Muscle layer of colon (tissue), 2 donors: ENCODE measurements around the gene HIC1.

Experiments
- H3K27ac ChIP-seq: one replicate; pipeline ENCODE4 v1.7.0; 2013; ENCODE audit warnings: low read depth, mild to moderate bottlenecking, low read length, moderate library complexity
- H3K27me3 ChIP-seq, 2 donors: one replicate each; pipeline ENCODE4 v1.7.0; 2013; ENCODE audit warnings: low read length in 2 of 2, mild to moderate bottlenecking in 2 of 2; ENCODE audit not compliant: insufficient read depth in 2 of 2, control insufficient read depth in 1 of 2
- H3K36me3 ChIP-seq: one replicate; pipeline ENCODE4 v1.7.0; 2013; ENCODE audit warnings: mild to moderate bottlenecking, low read length; ENCODE audit not compliant: insufficient read depth
- H3K4me1 ChIP-seq: one replicate; pipeline ENCODE4 v1.7.0; 2013; ENCODE audit warnings: mild to moderate bottlenecking, low read length; ENCODE audit not compliant: insufficient read depth
- H3K4me3 ChIP-seq, 2 donors: one replicate each; pipeline ENCODE4 v1.7.0; 2013; ENCODE audit warnings: low read length in 2 of 2, low read depth in 1 of 2, mild to moderate bottlenecking in 1 of 2, moderate library complexity in 1 of 2
- H3K9ac ChIP-seq: one replicate; pipeline ENCODE4 v1.7.0; 2013; ENCODE audit warnings: low read length
- H3K9me3 ChIP-seq: one replicate; pipeline ENCODE4 v1.7.0; 2013; ENCODE audit warnings: mild to moderate bottlenecking, low read length
- donor health status: abdominal sarcoma.
- donor health status: Adenocarcinoma of cecum.

Gene HIC1

DNA sequence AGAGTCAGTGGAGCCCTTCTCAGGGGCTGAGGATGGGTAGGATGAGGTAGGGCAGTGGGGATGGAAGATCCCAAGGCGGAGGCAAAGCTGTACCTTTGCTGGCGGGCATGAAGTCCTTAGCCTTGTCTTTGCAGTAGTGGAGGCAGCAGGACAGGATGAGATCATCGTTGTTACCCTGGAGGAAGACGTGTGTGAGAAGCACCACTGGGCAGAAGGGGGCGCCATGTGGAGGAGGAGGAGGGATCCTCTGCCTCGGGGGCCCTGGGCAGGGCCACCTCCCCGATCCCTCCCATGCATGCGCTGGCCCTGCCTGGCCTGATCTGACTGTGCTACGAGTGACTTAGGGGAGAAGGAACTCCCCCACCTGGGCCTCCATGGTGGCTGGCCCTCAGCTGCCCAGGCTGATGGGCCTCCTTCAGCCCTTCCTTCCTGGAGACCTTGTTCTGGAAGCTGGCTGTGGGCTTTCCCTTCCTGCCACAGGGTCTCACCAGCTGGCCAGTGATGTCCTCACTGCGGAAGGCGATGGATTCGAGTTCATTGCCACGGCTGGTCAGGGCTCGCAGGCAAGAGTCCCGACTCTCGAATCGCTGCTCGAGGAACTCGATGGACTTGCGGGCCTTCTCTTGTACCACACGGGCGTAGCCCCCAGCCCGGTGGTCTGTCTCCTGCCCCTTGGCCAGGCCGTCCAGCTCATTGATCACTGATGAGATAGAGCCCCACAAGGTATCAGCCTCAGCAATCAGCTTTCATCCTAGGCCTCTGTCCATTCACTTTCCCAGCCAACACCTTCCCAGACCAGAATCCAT lies 10.3 kb downstream of the HIC1 start:
- Histone ChIP-seq H3K4me1 (peaks cover 67% of the 10 kb centered on the region), H3K9me3 (no peaks in the 10 kb centered on the region), H3K4me3 (no peak overlapping the region), H3K27ac (no peak overlapping the region), H3K36me3 (peaks cover 47% of the 10 kb centered on the region), H3K9ac (no peak overlapping the region), H3K27me3 (no peaks in the 10 kb centered on the region)

DNA sequence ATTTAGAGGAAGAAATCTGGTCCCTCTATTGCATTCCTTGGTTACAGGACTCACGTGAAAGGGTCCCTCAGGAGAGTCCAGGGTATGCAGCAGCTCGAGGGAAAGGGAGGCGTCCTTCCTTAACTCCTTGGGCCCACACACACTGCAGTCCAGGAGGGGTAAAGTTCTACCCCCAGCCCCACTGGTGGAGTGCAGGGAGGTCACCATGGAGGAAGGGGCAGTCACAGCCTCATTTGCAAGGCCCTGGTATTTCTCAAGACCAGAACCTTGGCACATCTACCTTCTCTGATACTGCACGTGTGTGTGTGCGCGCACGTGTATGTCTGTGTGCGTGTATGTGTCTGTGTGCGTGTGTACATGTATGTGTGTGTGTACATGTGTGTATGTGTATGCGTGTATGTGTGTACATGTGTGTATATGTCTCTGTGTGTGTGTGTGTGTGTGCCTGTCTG lies 11.1 kb downstream of the HIC1 start:
- Histone ChIP-seq H3K27ac (no peak overlapping the region), H3K9ac (no peak overlapping the region), H3K4me1 (peaks cover 70% of the 10 kb centered on the region)

DNA sequence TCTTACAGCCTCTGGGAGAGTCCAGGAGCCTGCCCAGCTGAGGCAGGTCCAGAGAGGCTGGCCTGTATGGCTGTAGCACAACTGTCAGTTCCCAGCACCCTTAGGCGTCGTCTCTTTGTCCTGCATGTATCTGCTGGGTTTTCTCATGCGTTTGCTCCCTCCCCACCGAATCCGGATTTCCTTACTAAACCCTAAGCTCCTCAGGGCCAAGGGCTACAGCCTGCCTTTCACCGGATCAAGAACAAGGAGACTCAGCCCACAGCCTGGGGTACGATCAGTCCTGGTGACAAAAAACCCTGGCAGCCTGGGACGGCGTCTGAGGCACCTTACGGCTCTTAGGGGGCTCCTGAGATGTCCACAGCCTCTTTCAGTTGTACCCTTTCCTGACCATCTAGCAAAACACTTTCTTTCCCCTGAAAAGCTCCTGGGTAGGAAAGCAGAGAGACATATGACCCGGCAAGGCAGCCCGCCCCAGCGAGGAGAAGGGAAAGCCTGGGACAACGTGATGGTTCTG lies 12.2 kb downstream of the HIC1 start:
- Histone ChIP-seq H3K9ac (no peak overlapping the region), H3K4me3 (no peak overlapping the region), H3K27me3 (no peaks in the 10 kb centered on the region), H3K27ac (peak overlapping the region; percentile 45), H3K36me3 (peaks cover 37% of the 10 kb centered on the region), H3K4me1 (peaks cover 65% of the 10 kb centered on the region), H3K9me3 (no peaks in the 10 kb centered on the region)

More for the DNA sequence above, 11.1 kb downstream of the HIC1 start:
- H3K4me3 ChIP-seq: no peak overlapping the region
- peaks cover 42% of the 10 kb centered on the region for H3K36me3 ChIP-seq
- no peaks in the 10 kb centered on the region for H3K27me3 ChIP-seq
- no peaks in the 10 kb centered on the region for H3K9me3 ChIP-seq

DNA sequence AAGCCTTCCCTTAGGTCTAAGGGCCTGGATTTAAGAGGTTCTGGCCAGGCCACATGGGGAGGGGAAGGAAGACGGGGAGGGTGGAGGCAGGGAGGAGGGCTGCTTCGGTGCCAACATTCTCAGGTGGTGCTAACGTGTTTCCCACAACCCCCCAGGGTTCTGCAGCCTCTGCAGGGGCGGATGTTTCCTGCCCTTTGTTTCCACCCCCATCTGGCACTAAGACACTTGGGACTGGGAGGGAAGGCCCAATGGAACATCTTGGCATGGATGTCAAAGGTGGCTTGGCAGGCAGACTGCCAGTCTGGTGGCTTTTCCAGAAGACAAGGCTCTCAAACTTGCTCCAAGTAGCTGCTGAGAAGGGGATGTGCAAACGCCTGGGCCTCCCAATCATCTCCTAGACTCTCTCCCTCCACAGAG lies 12.7 kb downstream of the HIC1 start:
- Histone ChIP-seq H3K9me3 (no peaks in the 10 kb centered on the region), H3K4me1 (peaks cover 62% of the 10 kb centered on the region), H3K27ac (no peak overlapping the region), H3K27me3 (no peaks in the 10 kb centered on the region), H3K36me3 (peaks cover 36% of the 10 kb centered on the region), H3K9ac (no peak overlapping the region), H3K4me3 (no peak overlapping the region)

DNA sequence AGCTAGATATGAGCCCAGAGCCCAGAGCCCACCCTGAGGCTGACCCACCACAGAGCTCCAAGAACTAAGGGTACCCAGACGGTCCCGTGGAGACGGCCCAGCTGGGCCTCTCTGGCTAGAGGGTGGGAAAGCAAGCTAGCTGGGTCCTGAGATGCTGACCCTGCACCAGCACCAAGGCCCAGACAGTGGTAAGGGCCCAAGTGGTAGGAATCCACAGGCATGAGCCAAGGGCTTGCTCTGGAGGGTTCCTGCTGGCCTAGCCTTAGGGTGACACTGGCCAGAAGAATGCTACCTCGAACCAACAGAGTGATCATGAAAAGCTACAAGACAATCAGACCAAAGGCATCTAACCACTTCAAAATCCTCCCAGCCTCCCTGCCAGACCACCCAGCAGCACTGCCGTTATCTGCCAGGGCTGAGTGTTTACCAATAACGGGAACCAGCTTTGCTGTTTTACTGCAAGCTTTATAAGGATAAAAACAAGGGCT lies 13.2 kb downstream of the HIC1 start:
- no peak overlapping the region for H3K4me3 ChIP-seq
- no peaks in the 10 kb centered on the region for H3K9me3 ChIP-seq
- H3K9ac ChIP-seq: no peak overlapping the region
- H3K4me1 ChIP-seq: peaks cover 57% of the 10 kb centered on the region
- H3K27me3 ChIP-seq: no peaks in the 10 kb centered on the region
- H3K36me3 ChIP-seq: peaks cover 36% of the 10 kb centered on the region
- H3K27ac ChIP-seq: no peak overlapping the region

DNA sequence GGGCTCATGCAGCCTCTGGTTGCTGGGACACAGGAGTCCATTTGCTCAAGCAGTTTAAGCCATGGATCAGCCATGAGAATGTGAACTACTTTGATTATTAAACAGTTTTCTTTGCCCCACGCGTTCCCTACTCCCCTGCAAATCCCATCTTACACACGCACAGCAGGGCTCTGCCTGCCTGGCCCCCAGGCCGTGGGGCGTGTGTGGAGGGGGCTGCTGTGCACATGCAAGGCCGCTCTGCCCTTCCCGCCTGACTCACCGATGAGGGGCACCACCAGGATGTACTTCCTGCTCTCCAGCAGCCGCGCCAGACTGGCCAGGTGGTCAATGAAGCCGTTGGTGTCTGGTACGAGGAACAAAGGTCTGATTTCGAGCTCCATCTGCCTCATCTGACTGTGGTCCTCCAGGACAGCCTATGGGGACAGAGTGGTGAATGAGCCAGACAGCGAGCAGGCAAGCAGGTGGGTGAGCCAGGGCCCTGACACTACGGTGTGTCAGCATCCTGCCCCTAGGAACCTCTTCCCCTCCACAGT lies 13.7 kb downstream of the HIC1 start:
- no peak overlapping the region for H3K9ac ChIP-seq
- H3K9me3 ChIP-seq: no peaks in the 10 kb centered on the region
- peaks cover 53% of the 10 kb centered on the region for H3K4me1 ChIP-seq
- no peak overlapping the region for H3K4me3 ChIP-seq
- no peak overlapping the region for H3K27ac ChIP-seq
- no peaks in the 10 kb centered on the region for H3K27me3 ChIP-seq
- H3K36me3 ChIP-seq: peaks cover 35% of the 10 kb centered on the region

DNA sequence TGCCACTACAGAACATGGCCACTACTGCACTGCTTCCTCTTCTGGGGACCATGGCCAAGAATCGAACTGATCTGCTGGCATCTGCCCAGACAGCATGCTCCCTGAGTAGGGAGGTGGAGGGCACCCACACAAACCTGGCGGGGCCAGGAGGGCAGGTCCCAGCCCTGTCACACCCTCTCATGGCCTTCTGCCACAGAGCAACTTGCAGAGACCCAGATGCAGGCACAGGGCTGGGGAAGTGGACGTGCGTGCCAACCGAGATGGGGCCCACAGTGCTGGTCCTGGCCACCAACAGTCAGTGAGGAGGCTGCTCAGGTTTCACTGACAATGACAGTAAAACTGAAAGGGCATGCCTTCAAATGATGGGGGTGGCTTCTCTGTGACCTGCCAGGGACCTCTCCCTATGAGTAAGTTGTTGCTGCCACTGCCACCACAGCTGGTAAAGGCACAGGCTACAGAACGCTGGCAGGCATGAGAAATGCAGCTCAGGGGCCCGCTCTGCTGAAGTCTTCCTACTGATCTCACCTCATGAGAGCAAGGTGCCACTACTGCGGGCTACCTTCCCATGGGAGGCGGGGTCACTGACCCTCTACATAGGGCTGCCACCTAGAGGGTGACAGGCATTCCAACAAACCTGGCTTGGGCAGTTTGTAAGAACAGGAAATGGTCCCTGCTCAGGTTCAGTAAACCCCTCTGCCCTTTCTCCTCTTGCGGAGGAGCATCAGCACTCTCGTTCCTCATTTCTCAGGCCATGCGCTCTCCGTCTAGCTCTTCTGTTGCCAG lies 15.5 kb downstream of the HIC1 start:
- Histone ChIP-seq H3K27me3 (no peaks in the 10 kb centered on the region), H3K4me3 (no peak overlapping the region), H3K27ac (no peak overlapping the region), H3K4me1 (peaks cover 40% of the 10 kb centered on the region), H3K9ac (no peak overlapping the region), H3K9me3 (no peaks in the 10 kb centered on the region), H3K36me3 (peaks cover 20% of the 10 kb centered on the region)

DNA sequence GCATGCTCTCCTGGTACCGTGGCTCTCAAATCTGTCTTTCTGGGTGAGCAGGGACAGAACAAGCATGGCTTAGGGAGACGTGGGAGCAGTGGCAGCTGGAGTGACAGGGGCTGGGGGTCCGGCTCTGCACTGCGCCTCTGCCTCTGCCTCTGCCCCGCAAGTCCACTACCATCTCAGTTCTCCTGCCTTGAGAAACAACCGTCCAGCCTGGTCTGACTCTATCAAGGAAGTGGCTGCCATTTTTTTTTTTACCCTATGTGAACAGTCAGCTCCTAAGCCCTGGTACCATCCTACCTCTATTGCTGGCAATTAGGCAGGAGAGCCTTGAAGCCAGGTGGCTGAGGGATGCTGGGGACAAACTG lies 16.1 kb downstream of the HIC1 start:
- no peaks in the 10 kb centered on the region for H3K9me3 ChIP-seq
- peaks cover 40% of the 10 kb centered on the region for H3K4me1 ChIP-seq
- no peaks in the 10 kb centered on the region for H3K27me3 ChIP-seq
- H3K27ac ChIP-seq: no peak overlapping the region
- peaks cover 16% of the 10 kb centered on the region for H3K36me3 ChIP-seq
- H3K9ac ChIP-seq: no peak overlapping the region
- no peak overlapping the region for H3K4me3 ChIP-seq

DNA sequence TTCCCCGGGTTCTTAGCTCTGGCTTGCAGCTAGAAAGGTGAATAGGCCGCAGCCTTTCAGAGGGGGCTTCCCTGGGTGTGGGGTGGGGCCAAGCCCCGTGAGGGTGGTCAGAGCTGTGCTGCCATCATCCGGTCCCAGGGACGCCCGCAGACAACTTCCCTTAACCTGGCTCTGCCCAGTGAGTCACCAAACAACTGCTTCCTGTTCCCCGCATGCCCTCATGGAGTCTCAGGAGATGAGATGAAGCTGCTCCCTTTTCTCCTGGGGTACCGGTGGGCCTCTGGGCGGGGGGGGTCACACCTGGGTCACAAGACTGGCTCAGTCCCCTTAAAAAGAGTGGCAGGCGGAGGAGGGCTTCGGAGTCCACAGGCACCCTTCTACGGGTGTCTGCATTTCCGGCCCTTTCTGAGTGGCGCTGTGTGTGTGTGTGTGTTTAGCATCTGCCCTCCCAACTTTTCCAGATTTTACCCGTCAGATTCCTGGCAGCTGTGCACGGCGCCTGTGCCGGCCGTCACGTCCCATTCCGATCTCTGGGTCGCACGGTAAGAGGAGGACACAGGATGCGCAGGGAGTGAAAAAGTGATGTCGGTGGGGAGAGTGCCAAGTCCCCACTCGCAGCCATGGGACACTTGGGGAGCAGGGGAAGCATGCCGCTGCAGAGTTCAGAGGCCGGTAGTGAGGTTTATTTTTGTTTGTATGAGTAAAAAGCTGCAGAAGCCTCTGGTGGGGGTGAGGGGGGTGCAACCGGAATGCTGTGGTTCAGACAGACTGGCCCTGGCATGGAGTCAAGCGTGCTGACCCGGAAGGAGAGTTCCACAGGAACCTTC lies 16.8 kb downstream of the HIC1 start:
- Histone ChIP-seq H3K4me3 (no peak overlapping the region), H3K27ac (no peak overlapping the region), H3K27me3 (no peaks in the 10 kb centered on the region), H3K9ac (no peak overlapping the region), H3K9me3 (no peaks in the 10 kb centered on the region), H3K36me3 (peaks cover 14% of the 10 kb centered on the region), H3K4me1 (peaks cover 40% of the 10 kb centered on the region)

DNA sequence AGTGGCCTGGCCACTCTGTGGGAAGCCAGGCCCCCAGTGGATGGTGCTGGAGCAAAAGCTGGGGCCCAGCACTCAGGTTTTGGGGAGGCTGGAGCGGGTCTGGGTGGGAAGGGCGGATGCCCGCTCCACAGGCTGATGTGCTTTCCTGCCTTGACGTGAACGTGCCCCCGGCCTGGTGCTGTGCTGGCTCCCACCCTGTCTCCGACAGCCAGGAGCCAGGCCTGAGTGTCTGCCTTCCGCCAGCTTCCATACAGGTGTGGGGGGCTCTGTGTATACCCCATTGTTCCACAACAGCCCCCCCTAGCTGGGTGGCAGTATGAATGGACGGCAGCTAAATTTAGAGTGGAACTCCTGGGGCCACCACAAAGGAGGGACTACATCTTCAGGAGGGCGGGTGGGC lies 20.0 kb downstream of the HIC1 start:
- H3K27ac ChIP-seq: peak overlapping the region; percentile 24
- no peak overlapping the region for H3K9ac ChIP-seq

More for the DNA sequence above, 20.0 kb downstream of the HIC1 start:
- H3K9me3 ChIP-seq: no peaks in the 10 kb centered on the region
- no peaks in the 10 kb centered on the region for H3K27me3 ChIP-seq
- H3K4me1 ChIP-seq: peaks cover 30% of the 10 kb centered on the region
- peaks cover 21% of the 10 kb centered on the region for H3K36me3 ChIP-seq
- H3K4me3 ChIP-seq: no peak overlapping the region
